HEK293 (cell line): ENCODE data around the gene HOXD10.

Experiments used
- CTCF ChIA-PET: fragments of 350-600 bp; formaldehyde crosslinking; extraction: SDS; loops from one replicate; lab custom pipeline; 2021; ENCODE audit warnings: antibody characterized with exemption; lab: Yijun Ruan, JAX
- POLR2A ChIA-PET: fragments of 300-600 bp; formaldehyde crosslinking; extraction: SDS; loops from one replicate; lab custom pipeline; 2020; ENCODE audit warnings: antibody characterized with exemption, inconsistent platforms; lab: Yijun Ruan, JAX
- H3K27ac ChIP-seq: fragments of 200-500 bp; sonication (Bioruptor generic); 2 replicates; pipeline ENCODE4 v1.5.1; 2014; ENCODE audit warnings: low read depth, low read length, control low read depth, inconsistent platforms; ENCODE audit errors: extremely low read depth
- H3K36me3 ChIP-seq, 2 experiments: fragments of 200-500 bp in 1 of 2; sonication (Bioruptor generic) in 1 of 2; 1 replicate in 1 of 2; 2 replicates in 1 of 2; pipeline ENCODE4 v1.5.1; 2014 to 2017; ENCODE audit warnings: inconsistent platforms in 2 of 2, low read length in 2 of 2; ENCODE audit not compliant: control insufficient read depth in 2 of 2, insufficient read depth in 1 of 2
- H3K4me1 ChIP-seq: fragments of 200-500 bp; sonication (Bioruptor generic); 2 replicates; pipeline ENCODE4 v1.5.1; 2014; ENCODE audit warnings: mild to moderate bottlenecking, low read length, inconsistent platforms; ENCODE audit not compliant: control insufficient read depth, insufficient read depth
- H3K4me3 ChIP-seq: 2 replicates; pipeline ENCODE4 v1.5.1; 2011; ENCODE audit warnings: low read depth, mild to moderate bottlenecking, control low read depth, low read length, moderate library complexity
- H3K9me3 ChIP-seq: fragments of 200-500 bp; sonication (Bioruptor generic); 2 replicates; pipeline ENCODE4 v1.5.1; 2014; ENCODE audit warnings: low read depth, low read length, inconsistent platforms; ENCODE audit not compliant: control insufficient read depth, insufficient read depth
- GFI1B ChIP-seq: fragments of 450-650 bp; formaldehyde crosslinking; IDR thresholded peaks from 2 replicates; pipeline ENCODE4 v1.5.1; 2016; ENCODE audit warnings: missing biosample characterization, missing genetic modification characterization
- ZBTB17 ChIP-seq: fragments of 450-650 bp; formaldehyde crosslinking; IDR thresholded peaks from 2 replicates; pipeline ENCODE4 v1.5.1; 2016; ENCODE audit warnings: missing biosample characterization, missing genetic modification characterization
- ZBTB7A ChIP-seq: fragments of 450-650 bp; formaldehyde crosslinking; IDR thresholded peaks from 2 replicates; pipeline ENCODE4 v1.5.1; 2016; ENCODE audit warnings: low read depth, missing biosample characterization, missing genetic modification characterization
- ZBTB8A ChIP-seq: fragments of 450-650 bp; formaldehyde crosslinking; IDR thresholded peaks from 2 replicates; pipeline ENCODE4 v1.5.1; 2016; ENCODE audit warnings: missing biosample characterization, missing genetic modification characterization
- ZEB2 ChIP-seq: fragments of 450-650 bp; formaldehyde crosslinking; IDR thresholded peaks from 2 replicates; pipeline ENCODE4 v1.5.1; 2016; ENCODE audit warnings: missing biosample characterization, missing genetic modification characterization
- ZFP3 ChIP-seq: fragments of 450-650 bp; formaldehyde crosslinking; IDR thresholded peaks from 2 replicates; pipeline ENCODE4 v1.5.1; 2016; ENCODE audit warnings: low read depth, missing biosample characterization, missing genetic modification characterization
- ZFP37 ChIP-seq: fragments of 450-650 bp; formaldehyde crosslinking; IDR thresholded peaks from 2 replicates; pipeline ENCODE4 v1.5.1; 2016; ENCODE audit warnings: missing biosample characterization, missing genetic modification characterization
- ZFP41 ChIP-seq: fragments of 450-650 bp; formaldehyde crosslinking; IDR thresholded peaks from 2 replicates; pipeline ENCODE4 v1.5.1; 2016; ENCODE audit warnings: missing biosample characterization, missing genetic modification characterization, borderline replicate concordance
- ZNF114 ChIP-seq: fragments of 450-650 bp; formaldehyde crosslinking; IDR thresholded peaks from 2 replicates; pipeline ENCODE4 v1.5.0; 2017; ENCODE audit warnings: missing biosample characterization, missing genetic modification characterization
- ZNF138 ChIP-seq: fragments of 450-650 bp; formaldehyde crosslinking; IDR thresholded peaks from 2 replicates; pipeline ENCODE4 v1.5.1; 2016; ENCODE audit warnings: missing biosample characterization, missing genetic modification characterization, borderline replicate concordance
- ZNF202 ChIP-seq: fragments of 450-650 bp; formaldehyde crosslinking; IDR thresholded peaks from 2 replicates; pipeline ENCODE4 v1.5.1; 2016; ENCODE audit warnings: missing biosample characterization, missing genetic modification characterization, borderline replicate concordance
- ZNF211 ChIP-seq: fragments of 450-650 bp; formaldehyde crosslinking; IDR thresholded peaks from 2 replicates; pipeline ENCODE4 v1.5.1; 2016; ENCODE audit warnings: low read depth, missing biosample characterization, missing genetic modification characterization
- ZNF248 ChIP-seq: fragments of 450-650 bp; formaldehyde crosslinking; IDR thresholded peaks from 2 replicates; pipeline ENCODE4 v1.5.1; 2017; ENCODE audit warnings: missing biosample characterization, missing genetic modification characterization
- ZNF366 ChIP-seq: fragments of 450-650 bp; formaldehyde crosslinking; conservative IDR thresholded peaks from 2 replicates; pipeline ENCODE4 v1.5.1; 2016; ENCODE audit warnings: missing biosample characterization, missing genetic modification characterization
- ZNF37A ChIP-seq: fragments of 450-650 bp; IDR thresholded peaks from 2 replicates; pipeline ENCODE4 v1.5.1; 2018; ENCODE audit warnings: missing biosample characterization, missing genetic modification characterization
- ZNF398 ChIP-seq: fragments of 450-650 bp; formaldehyde crosslinking; IDR thresholded peaks from 2 replicates; pipeline ENCODE4 v1.5.1; 2017; ENCODE audit warnings: missing biosample characterization, missing genetic modification characterization
- ZNF416 ChIP-seq: fragments of 450-650 bp; formaldehyde crosslinking; IDR thresholded peaks from 2 replicates; pipeline ENCODE4 v1.5.1; 2016; ENCODE audit warnings: missing biosample characterization, missing genetic modification characterization
- ZNF510 ChIP-seq: fragments of 450-650 bp; formaldehyde crosslinking; IDR thresholded peaks from 2 replicates; pipeline ENCODE4 v1.5.1; 2018; ENCODE audit warnings: mild to moderate bottlenecking, missing genetic modification characterization, missing biosample characterization; ENCODE audit not compliant: insufficient replicate concordance
- ZNF548 ChIP-seq: fragments of 450-650 bp; formaldehyde crosslinking; IDR thresholded peaks from 2 replicates; pipeline ENCODE4 v1.5.1; 2016; ENCODE audit warnings: missing biosample characterization, missing genetic modification characterization
- ZNF571 ChIP-seq: fragments of 450-650 bp; formaldehyde crosslinking; IDR thresholded peaks from 2 replicates; pipeline ENCODE4 v1.5.0; 2017; ENCODE audit warnings: missing biosample characterization, missing genetic modification characterization
- ZNF624 ChIP-seq: fragments of 450-650 bp; formaldehyde crosslinking; IDR thresholded peaks from 2 replicates; pipeline ENCODE4 v1.5.1; 2017; ENCODE audit warnings: missing biosample characterization, missing genetic modification characterization
- ZXDB ChIP-seq: fragments of 450-650 bp; formaldehyde crosslinking; IDR thresholded peaks from 2 replicates; pipeline ENCODE4 v1.5.1; 2016; ENCODE audit warnings: missing biosample characterization, missing genetic modification characterization
- TF ChIP-seq, protein P1 (sequence below): fragments of 450-650 bp; IDR thresholded peaks from 2 replicates; pipeline ENCODE4 v1.5.1; 2018; ENCODE audit warnings: missing biosample characterization, missing genetic modification characterization
- TF ChIP-seq, protein P2 (sequence below): fragments of 450-650 bp; formaldehyde crosslinking; IDR thresholded peaks from 2 replicates; pipeline ENCODE4 v1.5.1; 2016; ENCODE audit warnings: missing biosample characterization, missing genetic modification characterization
- TF ChIP-seq, protein P3 (sequence below): fragments of 450-650 bp; formaldehyde crosslinking; IDR thresholded peaks from 2 replicates; pipeline ENCODE4 v1.5.1; 2016; ENCODE audit warnings: missing biosample characterization, missing genetic modification characterization, borderline replicate concordance
- TF ChIP-seq, protein P4 (sequence below): fragments of 450-650 bp; formaldehyde crosslinking; IDR thresholded peaks from 2 replicates; pipeline ENCODE4 v1.5.1; 2017; ENCODE audit warnings: missing biosample characterization, missing genetic modification characterization
- TF ChIP-seq, protein P5 (sequence below): fragments of 450-650 bp; formaldehyde crosslinking; IDR thresholded peaks from 2 replicates; pipeline ENCODE4 v1.5.1; 2016; ENCODE audit warnings: missing biosample characterization, missing genetic modification characterization

Gene HOXD10

DNA sequence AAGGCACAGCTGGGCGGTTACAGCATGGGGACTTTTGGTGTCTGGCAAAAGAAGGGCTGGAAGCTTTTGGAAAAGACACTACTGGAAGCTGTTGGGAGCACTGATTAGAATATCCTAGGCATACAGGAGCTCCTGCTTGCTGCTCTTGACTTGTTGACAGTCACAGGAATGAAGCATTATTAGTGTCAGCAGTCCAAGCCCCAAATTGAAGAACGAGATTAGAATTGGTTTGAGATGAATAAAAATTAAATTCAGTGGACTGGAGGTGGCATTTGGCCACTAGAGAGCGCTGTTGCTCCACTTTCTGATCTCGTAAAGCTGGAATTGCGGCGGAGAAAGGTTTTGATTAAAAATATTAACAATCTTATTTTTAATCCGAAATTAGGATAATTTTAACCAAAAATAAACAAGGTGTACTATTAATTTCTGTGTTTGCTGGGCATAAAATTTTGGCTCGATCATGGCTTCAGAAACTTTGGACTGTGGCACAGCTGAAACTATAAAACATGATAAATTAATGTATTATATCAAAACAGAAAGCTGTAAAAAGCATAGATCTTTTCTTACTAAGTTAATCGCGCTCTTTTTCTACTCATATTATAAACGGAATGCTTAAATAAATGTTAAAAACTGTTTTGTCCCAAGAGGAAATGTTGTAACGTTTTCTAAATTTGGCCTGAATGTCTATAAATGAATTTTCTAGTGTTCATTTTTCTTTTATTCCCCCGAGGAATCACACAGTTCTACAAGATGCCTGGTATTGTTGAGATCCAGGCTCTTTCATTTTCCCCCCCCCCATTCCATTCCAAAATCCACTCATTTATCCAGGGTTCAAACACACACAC lies 10.6 kb downstream of the HOXD10 start:
- ChIA-PET POLR2A (interaction anchor here (0.6 to 2.1 kb wide), 2 partner anchors 22 to 949 kb away, joined by 3 to 11 read pairs; no protein-coding TSS in a partner anchor), CTCF (interaction anchor here (0.5 to 3.5 kb wide), 62 partner anchors 10 to 1643 kb away, joined by 3 to 51 read pairs (median 4); partner anchors contain the start of genes HOXD10 and HOXD11)
- Histone ChIP-seq H3K27ac (no peak overlapping the region), H3K9me3 (no peaks in the 10 kb centered on the region), H3K4me1 (peaks cover 5% of the 10 kb centered on the region; the same call in 1 of the 2 replicates), H3K4me3 (no peak overlapping the region), H3K36me3 (peaks cover 0 to 30% of the 10 kb centered on the region in 2 experiments; a peak in 1 of 3 replicates)
- TF ChIP-seq ZXDB (0 out of 2 replicates have a peak, but pooled peaks have one; percentile 11), ZBTB7A (tag by site-specific recombination) (no peak), ZBTB17 (peak; percentile 73), GFI1B (tag by site-specific recombination) (no peak), ZNF202 (no peak), ZNF138 (tag by site-specific recombination) (no peak), ZNF624 (tag by site-specific recombination) (no peak), ZNF510 (tag by site-specific recombination) (no peak), ZFP3 (tag by site-specific recombination) (no peak), ZNF398 (no peak), ZNF548 (no peak), ZNF37A (tag by site-specific recombination) (no peak), ZEB2 (tag by site-specific recombination) (peak; percentile 53), ZBTB8A (peak; percentile 14; the same call in 1 of the 2 replicates), ZNF571 (tag by site-specific recombination) (no peak), ZNF416 (tag by site-specific recombination) (no peak), ZFP41 (tag by site-specific recombination) (no peak), ZNF248 (tag by site-specific recombination) (no peak), ZNF211 (tag by site-specific recombination) (no peak), ZNF366 (no peak), ZNF114 (tag by site-specific recombination) (no peak), ZFP37 (tag by site-specific recombination) (no peak)
- TF ChIP-seq, protein P1, sequence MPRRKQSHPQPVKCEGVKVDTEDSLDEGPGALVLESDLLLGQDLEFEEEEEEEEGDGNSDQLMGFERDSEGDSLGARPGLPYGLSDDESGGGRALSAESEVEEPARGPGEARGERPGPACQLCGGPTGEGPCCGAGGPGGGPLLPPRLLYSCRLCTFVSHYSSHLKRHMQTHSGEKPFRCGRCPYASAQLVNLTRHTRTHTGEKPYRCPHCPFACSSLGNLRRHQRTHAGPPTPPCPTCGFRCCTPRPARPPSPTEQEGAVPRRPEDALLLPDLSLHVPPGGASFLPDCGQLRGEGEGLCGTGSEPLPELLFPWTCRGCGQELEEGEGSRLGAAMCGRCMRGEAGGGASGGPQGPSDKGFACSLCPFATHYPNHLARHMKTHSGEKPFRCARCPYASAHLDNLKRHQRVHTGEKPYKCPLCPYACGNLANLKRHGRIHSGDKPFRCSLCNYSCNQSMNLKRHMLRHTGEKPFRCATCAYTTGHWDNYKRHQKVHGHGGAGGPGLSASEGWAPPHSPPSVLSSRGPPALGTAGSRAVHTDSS (tag by site-specific recombination), result no peak
- TF ChIP-seq, protein P2, sequence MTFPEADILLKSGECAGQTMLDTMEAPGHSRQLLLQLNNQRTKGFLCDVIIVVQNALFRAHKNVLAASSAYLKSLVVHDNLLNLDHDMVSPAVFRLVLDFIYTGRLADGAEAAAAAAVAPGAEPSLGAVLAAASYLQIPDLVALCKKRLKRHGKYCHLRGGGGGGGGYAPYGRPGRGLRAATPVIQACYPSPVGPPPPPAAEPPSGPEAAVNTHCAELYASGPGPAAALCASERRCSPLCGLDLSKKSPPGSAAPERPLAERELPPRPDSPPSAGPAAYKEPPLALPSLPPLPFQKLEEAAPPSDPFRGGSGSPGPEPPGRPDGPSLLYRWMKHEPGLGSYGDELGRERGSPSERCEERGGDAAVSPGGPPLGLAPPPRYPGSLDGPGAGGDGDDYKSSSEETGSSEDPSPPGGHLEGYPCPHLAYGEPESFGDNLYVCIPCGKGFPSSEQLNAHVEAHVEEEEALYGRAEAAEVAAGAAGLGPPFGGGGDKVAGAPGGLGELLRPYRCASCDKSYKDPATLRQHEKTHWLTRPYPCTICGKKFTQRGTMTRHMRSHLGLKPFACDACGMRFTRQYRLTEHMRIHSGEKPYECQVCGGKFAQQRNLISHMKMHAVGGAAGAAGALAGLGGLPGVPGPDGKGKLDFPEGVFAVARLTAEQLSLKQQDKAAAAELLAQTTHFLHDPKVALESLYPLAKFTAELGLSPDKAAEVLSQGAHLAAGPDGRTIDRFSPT (tag by site-specific recombination), result no peak
- TF ChIP-seq, protein P3, sequence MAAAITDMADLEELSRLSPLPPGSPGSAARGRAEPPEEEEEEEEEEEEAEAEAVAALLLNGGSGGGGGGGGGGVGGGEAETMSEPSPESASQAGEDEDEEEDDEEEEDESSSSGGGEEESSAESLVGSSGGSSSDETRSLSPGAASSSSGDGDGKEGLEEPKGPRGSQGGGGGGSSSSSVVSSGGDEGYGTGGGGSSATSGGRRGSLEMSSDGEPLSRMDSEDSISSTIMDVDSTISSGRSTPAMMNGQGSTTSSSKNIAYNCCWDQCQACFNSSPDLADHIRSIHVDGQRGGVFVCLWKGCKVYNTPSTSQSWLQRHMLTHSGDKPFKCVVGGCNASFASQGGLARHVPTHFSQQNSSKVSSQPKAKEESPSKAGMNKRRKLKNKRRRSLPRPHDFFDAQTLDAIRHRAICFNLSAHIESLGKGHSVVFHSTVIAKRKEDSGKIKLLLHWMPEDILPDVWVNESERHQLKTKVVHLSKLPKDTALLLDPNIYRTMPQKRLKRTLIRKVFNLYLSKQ (tag by site-specific recombination), result no peak
- TF ChIP-seq, protein P4, sequence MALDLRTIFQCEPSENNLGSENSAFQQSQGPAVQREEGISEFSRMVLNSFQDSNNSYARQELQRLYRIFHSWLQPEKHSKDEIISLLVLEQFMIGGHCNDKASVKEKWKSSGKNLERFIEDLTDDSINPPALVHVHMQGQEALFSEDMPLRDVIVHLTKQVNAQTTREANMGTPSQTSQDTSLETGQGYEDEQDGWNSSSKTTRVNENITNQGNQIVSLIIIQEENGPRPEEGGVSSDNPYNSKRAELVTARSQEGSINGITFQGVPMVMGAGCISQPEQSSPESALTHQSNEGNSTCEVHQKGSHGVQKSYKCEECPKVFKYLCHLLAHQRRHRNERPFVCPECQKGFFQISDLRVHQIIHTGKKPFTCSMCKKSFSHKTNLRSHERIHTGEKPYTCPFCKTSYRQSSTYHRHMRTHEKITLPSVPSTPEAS (tag by site-specific recombination), result no peak
- TF ChIP-seq, protein P5, sequence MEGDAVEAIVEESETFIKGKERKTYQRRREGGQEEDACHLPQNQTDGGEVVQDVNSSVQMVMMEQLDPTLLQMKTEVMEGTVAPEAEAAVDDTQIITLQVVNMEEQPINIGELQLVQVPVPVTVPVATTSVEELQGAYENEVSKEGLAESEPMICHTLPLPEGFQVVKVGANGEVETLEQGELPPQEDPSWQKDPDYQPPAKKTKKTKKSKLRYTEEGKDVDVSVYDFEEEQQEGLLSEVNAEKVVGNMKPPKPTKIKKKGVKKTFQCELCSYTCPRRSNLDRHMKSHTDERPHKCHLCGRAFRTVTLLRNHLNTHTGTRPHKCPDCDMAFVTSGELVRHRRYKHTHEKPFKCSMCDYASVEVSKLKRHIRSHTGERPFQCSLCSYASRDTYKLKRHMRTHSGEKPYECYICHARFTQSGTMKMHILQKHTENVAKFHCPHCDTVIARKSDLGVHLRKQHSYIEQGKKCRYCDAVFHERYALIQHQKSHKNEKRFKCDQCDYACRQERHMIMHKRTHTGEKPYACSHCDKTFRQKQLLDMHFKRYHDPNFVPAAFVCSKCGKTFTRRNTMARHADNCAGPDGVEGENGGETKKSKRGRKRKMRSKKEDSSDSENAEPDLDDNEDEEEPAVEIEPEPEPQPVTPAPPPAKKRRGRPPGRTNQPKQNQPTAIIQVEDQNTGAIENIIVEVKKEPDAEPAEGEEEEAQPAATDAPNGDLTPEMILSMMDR (tag by site-specific recombination), result peak; percentile 63
